Measurements from ENCODE around the gene PPP1R14D.

- TF ChIP-seq CTCF (conservative IDR thresholded peaks at IDR 0.05; ENCODE audit: low read length), result no peak
- TF ChIP-seq EZH2phosphoT487 (IDR thresholded peaks at IDR 0.05; ENCODE audit: borderline replicate concordance), result no peak
Measured at GRCh38 chr15:40846841-40847222, 18.3 kb upstream of the PPP1R14D start.
